Breast epithelium (tissue), 4 donors: ENCODE data around the gene ISG20. TPM values are rescaled to one million over a fixed set of nuclear protein-coding genes. Genes with fewer than 3 reads are reported as not detected.

Source experiments
- DNase-seq, 2 donors: peaks; one replicate each; pipeline ENCODE4 v3.0.0-alpha.2; 2019; ENCODE audit warnings: low spot score in 2 of 2
- H3K27ac ChIP-seq, 2 donors: fragments of 200-600 bp; sonication (generic) in 1 of 2; one replicate each; pipeline ENCODE4 v1.5.1; 2016 to 2019; ENCODE audit warnings: mild to moderate bottlenecking in 1 of 2
- H3K27me3 ChIP-seq, 2 donors: fragments of 200-600 bp; sonication (generic) in 1 of 2; one replicate each; pipeline versions ENCODE4 v1.5.1 to v1.6.0; 2017 to 2019; ENCODE audit warnings: control low read depth in 1 of 2, mild to moderate bottlenecking in 1 of 2
- H3K36me3 ChIP-seq: fragments of 200-600 bp; one replicate; pipeline ENCODE4 v1.5.1; 2019
- H3K4me1 ChIP-seq, 2 donors: fragments of 200-600 bp; sonication (generic); one replicate each; pipeline ENCODE4 v1.5.1; 2016 to 2019; ENCODE audit warnings: control low read depth in 1 of 2
- H3K4me3 ChIP-seq, 3 donors: fragments of 200-600 bp; sonication (generic); 1 replicate in 2 of 3; 2 replicates in 1 of 3; pipeline ENCODE4 v1.5.1; 2016 to 2019; ENCODE audit warnings: mild to moderate bottlenecking in 3 of 3, moderate library complexity in 2 of 3
- H3K9me3 ChIP-seq, 2 donors: fragments of 200-600 bp; sonication (generic) in 1 of 2; one replicate each; pipeline ENCODE4 v1.5.1; 2016 to 2019; ENCODE audit warnings: control low read depth in 1 of 2
- POLR2A ChIP-seq: fragments of 450-650 bp; IDR thresholded peaks from one replicate; pipeline ENCODE4 v1.6.1; 2016; ENCODE audit warnings: antibody characterized with exemption, mild to moderate bottlenecking, moderate library complexity
- POLR2AphosphoS5 ChIP-seq, 3 donors: sonication (generic); formaldehyde crosslinking; IDR thresholded peaks; one replicate each; pipeline ENCODE4 v1.6.1; 2017; ENCODE audit warnings: antibody characterized with exemption in 3 of 3
- intact Hi-C: fragments of 100-400 bp; cut with DNase I; formaldehyde crosslinking; loops from one replicate; pipeline ENCODE4 v1.15.1; 2023; ENCODE audit warnings: low total_unique reads
- total RNA-seq, 3 donors: library from RNA; depleted of rRNA; stranded (reverse); fragments of >200 nt; gene quantifications; one replicate each; pipeline ENCODE4 v1.1.0, GENCODE V29; 2016
- TF ChIP-seq, protein P1 (sequence below), 3 donors: fragments of 450-650 bp; IDR thresholded peaks; one replicate each; pipeline ENCODE4 v1.5.1; 2016 to 2017; ENCODE audit warnings: antibody characterized with exemption in 3 of 3, mild to moderate bottlenecking in 3 of 3, moderate library complexity in 3 of 3

Gene ISG20
- total RNA-seq, 3 donors from 2014 or later = 7.4 to 34.4 (median 18.6) TPM

DNA sequence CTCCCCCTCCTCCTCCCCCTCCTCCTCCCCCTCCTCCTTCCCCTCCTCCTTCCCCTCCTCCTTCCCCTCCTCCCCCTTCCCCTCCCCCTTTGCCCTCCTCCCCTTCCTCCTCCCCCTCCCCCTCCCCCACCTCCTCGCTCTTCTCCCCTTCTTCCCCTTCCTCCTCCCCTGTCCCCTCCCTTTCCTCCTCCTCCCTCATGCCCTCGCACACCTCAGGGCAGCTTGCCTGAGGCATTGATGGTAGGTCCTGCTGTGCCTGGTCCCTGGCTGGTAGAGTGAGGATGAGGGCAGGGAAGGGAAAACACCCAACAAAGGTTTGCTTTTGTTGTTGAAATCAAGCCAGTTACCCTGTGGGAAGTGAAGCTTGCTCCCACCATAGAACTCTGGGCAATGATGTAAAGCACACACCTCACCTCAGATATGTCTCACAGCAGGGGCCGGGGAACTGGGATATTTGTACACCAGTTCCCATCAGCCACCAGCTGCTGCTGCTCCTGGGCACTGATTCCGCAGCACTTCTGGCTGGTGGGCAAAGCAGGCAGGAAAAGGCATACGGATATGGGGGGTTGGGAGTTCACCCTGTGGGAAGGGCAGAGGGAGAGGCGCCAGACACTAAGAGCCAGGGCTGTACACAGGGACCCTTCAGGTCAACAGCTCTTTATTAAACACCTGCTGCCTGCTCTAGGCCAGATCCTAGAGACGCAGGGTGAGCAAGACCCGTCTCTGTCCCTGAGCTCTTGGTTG is 13.8 kb downstream of the ISG20 start:
- no peaks in the 10 kb centered on the region for H3K9me3 ChIP-seq
- H3K27me3 ChIP-seq = no peaks in the 10 kb centered on the region
- H3K4me1 ChIP-seq = peaks cover 0 to 13% of the 10 kb centered on the region in 2 donors
- TF ChIP-seq POLR2A = no peak
- TF ChIP-seq POLR2AphosphoS5 (IDR thresholded peaks at IDR 0.05) = no peak
- TF ChIP-seq, protein P1, sequence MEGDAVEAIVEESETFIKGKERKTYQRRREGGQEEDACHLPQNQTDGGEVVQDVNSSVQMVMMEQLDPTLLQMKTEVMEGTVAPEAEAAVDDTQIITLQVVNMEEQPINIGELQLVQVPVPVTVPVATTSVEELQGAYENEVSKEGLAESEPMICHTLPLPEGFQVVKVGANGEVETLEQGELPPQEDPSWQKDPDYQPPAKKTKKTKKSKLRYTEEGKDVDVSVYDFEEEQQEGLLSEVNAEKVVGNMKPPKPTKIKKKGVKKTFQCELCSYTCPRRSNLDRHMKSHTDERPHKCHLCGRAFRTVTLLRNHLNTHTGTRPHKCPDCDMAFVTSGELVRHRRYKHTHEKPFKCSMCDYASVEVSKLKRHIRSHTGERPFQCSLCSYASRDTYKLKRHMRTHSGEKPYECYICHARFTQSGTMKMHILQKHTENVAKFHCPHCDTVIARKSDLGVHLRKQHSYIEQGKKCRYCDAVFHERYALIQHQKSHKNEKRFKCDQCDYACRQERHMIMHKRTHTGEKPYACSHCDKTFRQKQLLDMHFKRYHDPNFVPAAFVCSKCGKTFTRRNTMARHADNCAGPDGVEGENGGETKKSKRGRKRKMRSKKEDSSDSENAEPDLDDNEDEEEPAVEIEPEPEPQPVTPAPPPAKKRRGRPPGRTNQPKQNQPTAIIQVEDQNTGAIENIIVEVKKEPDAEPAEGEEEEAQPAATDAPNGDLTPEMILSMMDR (IDR thresholded peaks at IDR 0.05) = no peak
- no peak overlapping the region for H3K4me3 ChIP-seq
- no peaks in the 10 kb centered on the region for H3K36me3 ChIP-seq
- intact Hi-C loops = no loop called here
- peak in 1 of 2 donors; percentile 11 for DNase-seq
- no peak overlapping the region for H3K27ac ChIP-seq

DNA sequence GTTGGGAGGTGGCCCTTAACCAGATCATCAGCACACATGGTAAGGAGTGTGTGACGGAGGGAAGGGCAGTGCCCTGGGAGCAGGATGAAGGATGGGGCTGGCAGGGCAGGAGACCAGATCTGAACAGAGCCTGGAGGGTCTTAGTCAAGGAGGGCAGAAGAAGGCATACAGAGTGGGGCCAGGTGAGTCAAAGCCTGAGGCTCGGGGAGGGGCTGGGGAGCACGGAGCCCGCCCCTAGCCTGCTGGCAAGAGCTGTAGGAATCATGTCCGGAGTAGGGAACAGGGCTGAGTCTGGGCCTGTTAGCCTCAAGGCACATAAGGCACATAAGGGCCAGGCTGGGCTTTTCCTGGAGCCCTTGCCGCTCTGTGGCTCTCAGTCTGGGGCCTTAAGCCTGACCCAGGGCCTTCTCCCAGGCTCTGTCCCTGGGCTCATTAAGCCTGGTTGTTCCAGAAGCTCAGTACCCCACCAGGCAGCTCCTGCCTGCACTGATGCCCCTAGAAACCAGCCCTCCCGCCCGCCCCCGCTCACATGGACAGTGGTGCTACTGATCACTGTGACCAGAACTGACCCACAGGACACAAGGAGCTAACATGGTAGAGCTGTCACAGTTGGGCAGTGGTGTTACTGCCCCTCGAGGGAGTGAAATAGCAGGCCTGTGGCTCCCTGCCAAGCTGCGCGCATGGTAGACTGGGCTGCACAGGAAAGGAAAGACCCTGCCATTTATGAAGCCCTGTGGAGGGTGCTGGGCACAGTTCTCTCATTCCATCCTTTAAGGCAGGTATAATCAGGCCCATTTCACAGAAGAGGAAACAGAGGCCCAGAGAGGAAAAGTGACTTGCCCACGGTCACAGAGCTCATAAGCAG is 14.6 kb downstream of the ISG20 start:
- TF ChIP-seq POLR2AphosphoS5 (IDR thresholded peaks at IDR 0.05) = no peak
- no peak for TF ChIP-seq POLR2A
- TF ChIP-seq, protein P1 (IDR thresholded peaks at IDR 0.05) = no peak
- Histone ChIP-seq H3K36me3 (no peaks in the 10 kb centered on the region), H3K27ac (no peak overlapping the region), H3K27me3 (no peaks in the 10 kb centered on the region), H3K9me3 (no peaks in the 10 kb centered on the region), H3K4me1 (peaks cover 0 to 11% of the 10 kb centered on the region in 2 donors), H3K4me3 (no peak overlapping the region)
- intact Hi-C loops = no loop called here
- peak in 1 of 2 donors; percentile 11 for DNase-seq

DNA sequence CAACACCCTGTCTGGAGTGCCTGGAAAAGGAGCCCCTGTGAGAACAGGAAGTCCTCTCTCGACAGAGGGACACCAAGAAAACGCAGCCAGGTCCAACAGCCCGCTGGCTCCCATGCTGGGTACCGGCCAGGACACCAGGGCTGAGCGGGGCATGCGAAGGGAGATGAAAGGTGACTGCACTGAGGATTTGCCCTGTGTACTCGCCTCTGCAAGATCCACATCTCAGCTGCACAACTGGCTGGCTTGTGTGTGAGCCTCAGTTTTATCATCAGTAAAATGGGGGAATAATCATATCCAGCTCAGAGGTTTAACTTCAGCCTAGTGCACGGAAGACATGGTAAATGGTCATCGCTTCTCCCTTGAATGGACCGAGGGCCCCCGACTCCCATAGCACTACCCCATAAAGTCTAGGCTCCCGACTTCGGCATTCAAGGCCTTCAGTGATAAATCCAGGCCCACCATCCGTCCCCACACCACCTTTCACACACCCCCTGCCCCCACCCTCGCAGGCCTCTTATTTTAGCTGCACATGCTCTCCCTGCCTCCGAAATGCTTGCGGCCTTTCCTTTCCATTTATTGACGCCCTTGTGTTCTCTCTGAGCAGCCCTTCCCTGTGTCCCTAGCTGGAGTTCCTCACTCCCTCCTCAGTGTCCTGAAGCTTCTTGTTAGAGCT is 15.8 kb downstream of the ISG20 start:
- intact Hi-C loops = no loop called here
- TF ChIP-seq POLR2AphosphoS5 (IDR thresholded peaks at IDR 0.05) = no peak
- TF ChIP-seq POLR2A = no peak
- TF ChIP-seq, protein P1 (IDR thresholded peaks at IDR 0.05) = no peak
- H3K27ac ChIP-seq = no peak overlapping the region
- H3K36me3 ChIP-seq = no peaks in the 10 kb centered on the region
- H3K9me3 ChIP-seq = no peaks in the 10 kb centered on the region
- no peak overlapping the region for H3K4me3 ChIP-seq
- no peaks in the 10 kb centered on the region for H3K4me1 ChIP-seq
- no peak for DNase-seq
- no peaks in the 10 kb centered on the region for H3K27me3 ChIP-seq

DNA sequence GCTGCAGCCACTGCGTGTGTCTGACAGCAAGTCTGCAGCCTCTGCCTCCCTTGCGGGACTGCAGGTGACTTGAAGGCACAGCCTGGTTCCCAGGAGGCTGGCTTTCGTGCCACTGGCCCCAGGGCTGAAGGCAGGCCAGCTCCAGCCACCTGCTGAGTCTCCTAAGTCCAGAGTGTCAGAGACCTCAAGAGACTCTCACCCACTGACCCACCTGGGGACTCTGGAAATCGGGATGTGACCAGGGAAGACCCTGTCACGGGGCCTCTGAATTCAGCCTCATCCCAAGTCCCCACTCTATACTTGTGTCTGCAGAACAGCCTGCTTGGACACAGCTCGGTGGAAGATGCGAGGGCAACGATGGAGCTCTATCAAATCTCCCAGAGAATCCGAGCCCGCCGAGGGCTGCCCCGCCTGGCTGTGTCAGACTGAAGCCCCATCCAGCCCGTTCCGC is 16.3 kb downstream of the ISG20 start:
- TF ChIP-seq POLR2AphosphoS5 (IDR thresholded peaks at IDR 0.05) (no peak), POLR2A (no peak)
- TF ChIP-seq, protein P1 (IDR thresholded peaks at IDR 0.05) = no peak
- no peak for DNase-seq
- intact Hi-C loops = no loop called here
- Histone ChIP-seq H3K27ac (no peak overlapping the region), H3K4me3 (no peak overlapping the region), H3K9me3 (no peaks in the 10 kb centered on the region), H3K36me3 (no peaks in the 10 kb centered on the region), H3K27me3 (no peaks in the 10 kb centered on the region), H3K4me1 (no peaks in the 10 kb centered on the region)
